Cerebellar cortex (tissue), 1 donor: Measurements from ENCODE around the gene DYNLT1.
"Not testable (repeated sequence)": the region's sequence is repeated elsewhere in the genome, so short reads cannot be mapped to it uniquely, and the experiment has no call there.

Experiments
- DNase-seq: peaks from one replicate; pipeline ENCODE4 v3.0.0-alpha.2; 2015; ENCODE audit warnings: low spot score

DYNLT1 gene

GRCh38 chr6:158644231-158645063 is at the start of gene DYNLT1:
TSS of gene DYNLT1 (minus strand) at chr6:158644743. CDS start at chr6:158644708, 35 bp downstream.
- DNase-seq = peak; percentile 86

GRCh38 chr6:158688860-158689259 is 44.3 kb upstream of the DYNLT1 start:
- DNase-seq = no peak

- no peak for DNase-seq
These were observed 43.0 kb upstream of the DYNLT1 start for GRCh38 chr6:158687506-158687905.

GRCh38 chr6:158686791-158687381 is 42.3 kb upstream of the DYNLT1 start:
- DNase-seq = no peak

- DNase-seq = no peak
These were observed 41.8 kb upstream of the DYNLT1 start for GRCh38 chr6:158686311-158686710.

- no peak for DNase-seq
These were observed 40.3 kb upstream of the DYNLT1 start for GRCh38 chr6:158684745-158685324.

GRCh38 chr6:158684311-158684710 is 39.8 kb upstream of the DYNLT1 start:
- no peak for DNase-seq

GRCh38 chr6:158680481-158680880 is 35.9 kb upstream of the DYNLT1 start:
- DNase-seq = no peak

- DNase-seq = no peak
These were observed 35.5 kb upstream of the DYNLT1 start for GRCh38 chr6:158680015-158680414.

GRCh38 chr6:158677906-158678578 is 33.5 kb upstream of the DYNLT1 start:
- no peak for DNase-seq

GRCh38 chr6:158677094-158677493 is 32.6 kb upstream of the DYNLT1 start:
- DNase-seq = not testable (repeated sequence)

- DNase-seq = no peak
These were observed 30.0 kb upstream of the DYNLT1 start for GRCh38 chr6:158674342-158675131.

GRCh38 chr6:158672726-158673125 is 28.2 kb upstream of the DYNLT1 start:
- no peak for DNase-seq

- not testable (repeated sequence) for DNase-seq
These were observed 27.6 kb upstream of the DYNLT1 start for GRCh38 chr6:158672119-158672518.

GRCh38 chr6:158669145-158670035 is 24.8 kb upstream of the DYNLT1 start:
- DNase-seq = no peak

- DNase-seq = no peak
These were observed 24.2 kb upstream of the DYNLT1 start for GRCh38 chr6:158668707-158669103.

- DNase-seq = no peak
These were observed 22.9 kb upstream of the DYNLT1 start for GRCh38 chr6:158667360-158667981.

GRCh38 chr6:158666628-158667359 is 22.3 kb upstream of the DYNLT1 start:
- DNase-seq = no peak

- DNase-seq = no peak
These were observed 20.8 kb upstream of the DYNLT1 start for GRCh38 chr6:158665332-158665731.
